IMR-90 (cell line): ENCODE measurements around the gene SIRPD. TPM values are rescaled to one million over a fixed set of nuclear protein-coding genes. Genes with fewer than 3 reads are reported as not detected.

Experiments
- ATAC-seq: fragments of 200-7000 bp; cut with Tn5 transposase; 2 replicates; pipeline ENCODE4 v1.9.1; 2020; ENCODE audit warnings: low read depth, mild to moderate bottlenecking, moderate library complexity
- BruUV-seq: library from RNA; stranded (reverse); fragments of 400-500 nt; replicated peaks from 2 replicates; lab custom pipeline; 2021; lab: Mats Ljungman, UMichigan
- CTCF ChIA-PET: fragments of 300-600 bp; formaldehyde crosslinking; extraction: SDS; loops from one replicate; lab custom pipeline; 2021; ENCODE audit warnings: antibody characterized with exemption; lab: Yijun Ruan, JAX
- POLR2A ChIA-PET: fragments of 300-600 bp; sonication (Branson Sonifier 250); formaldehyde crosslinking; loops from one replicate; lab custom pipeline; 2022; ENCODE audit warnings: antibody characterized with exemption; ENCODE audit not compliant: unreplicated experiment; lab: Charles Lee
- DNase-seq: peaks from one replicate; pipeline ENCODE4 v3.0.0; 2013
- H2AFZ ChIP-seq: replicated peaks from 2 replicates; pipeline ENCODE3; 2013; ENCODE audit warnings: low read length, mild to moderate bottlenecking; ENCODE audit not compliant: poor library complexity
- H2AK5ac ChIP-seq: 2 replicates; pipeline ENCODE4 v1.6.1; 2013; ENCODE audit warnings: low read depth, low read length, inconsistent platforms
- H2AK9ac ChIP-seq: replicated peaks from 2 replicates; pipeline ENCODE3; 2013; ENCODE audit warnings: mild to moderate bottlenecking, low read depth, low read length, moderate library complexity; ENCODE audit not compliant: poor library complexity
- H2BK120ac ChIP-seq: 2 replicates; pipeline ENCODE4 v1.6.1; 2013; ENCODE audit warnings: low read depth, low read length, inconsistent platforms
- H2BK15ac ChIP-seq: 3 replicates; pipeline ENCODE4 v1.6.1; 2013; ENCODE audit warnings: low read depth, low read length, inconsistent platforms
- H2BK20ac ChIP-seq: 2 replicates; pipeline ENCODE4 v1.6.1; 2013; ENCODE audit warnings: low read depth, mild to moderate bottlenecking, inconsistent platforms, low read length, moderate library complexity
- H2BK5ac ChIP-seq: 2 replicates; pipeline ENCODE4 v1.6.1; 2013; ENCODE audit warnings: mild to moderate bottlenecking, low read depth, low read length, inconsistent platforms; ENCODE audit not compliant: poor library complexity, severe bottlenecking
- H3K14ac ChIP-seq: replicated peaks from 2 replicates; pipeline ENCODE4 v1.6.1; 2013; ENCODE audit warnings: low read depth, low read length, inconsistent platforms
- H3K18ac ChIP-seq: 2 replicates; pipeline ENCODE4 v1.6.1; 2013; ENCODE audit warnings: low read depth, low read length, control low read depth
- H3K23ac ChIP-seq: 2 replicates; pipeline ENCODE4 v1.6.1; 2013; ENCODE audit warnings: low read depth, low read length, inconsistent platforms
- H3K27ac ChIP-seq: 2 replicates; pipeline ENCODE4 v1.5.1; 2013; ENCODE audit warnings: mild to moderate bottlenecking, control low read depth, low read length; ENCODE audit not compliant: insufficient read depth
- H3K27me3 ChIP-seq: 2 replicates; pipeline ENCODE4 v1.6.1; 2013; ENCODE audit warnings: low read length; ENCODE audit not compliant: control insufficient read depth, insufficient read depth
- H3K36me3 ChIP-seq: 2 replicates; pipeline ENCODE4 v1.6.1; 2013; ENCODE audit warnings: low read length, mixed read lengths; ENCODE audit not compliant: control insufficient read depth, insufficient read depth
- H3K4ac ChIP-seq: 2 replicates; pipeline ENCODE4 v1.6.1; 2013; ENCODE audit warnings: low read depth, low read length, inconsistent platforms
- H3K4me1 ChIP-seq: 2 replicates; pipeline ENCODE4 v1.6.1; 2013; ENCODE audit warnings: low read length, mixed read lengths; ENCODE audit not compliant: control insufficient read depth, insufficient read depth
- H3K4me2 ChIP-seq: 2 replicates; pipeline ENCODE4 v1.6.1; 2013; ENCODE audit warnings: low read depth, mild to moderate bottlenecking, control low read depth, low read length, moderate library complexity
- H3K4me3 ChIP-seq: 2 replicates; pipeline ENCODE4 v1.5.1; 2013; ENCODE audit warnings: low read depth, mild to moderate bottlenecking, control low read depth, low read length, moderate library complexity; ENCODE audit not compliant: insufficient read depth
- H3K56ac ChIP-seq: 2 replicates; pipeline ENCODE4 v1.6.1; 2013; ENCODE audit warnings: low read length, inconsistent platforms; ENCODE audit not compliant: insufficient read depth; ENCODE audit errors: extremely low read depth
- H3K79me1 ChIP-seq, 2 experiments: 2 replicates each; pipeline ENCODE4 v1.6.1; 2013; ENCODE audit warnings: low read length in 2 of 2, inconsistent platforms in 1 of 2, low read depth in 1 of 2
- H3K9ac ChIP-seq: 2 replicates; pipeline ENCODE4 v1.6.1; 2013; ENCODE audit warnings: low read depth, low read length, control low read depth
- H3K9me1 ChIP-seq: 2 replicates; pipeline ENCODE4 v1.6.1; 2013; ENCODE audit warnings: low read length, inconsistent platforms; ENCODE audit not compliant: insufficient read depth
- H3K9me3 ChIP-seq: 2 replicates; pipeline ENCODE4 v1.6.1; 2013; ENCODE audit warnings: low read length; ENCODE audit not compliant: control insufficient read depth, insufficient read depth
- H4K20me1 ChIP-seq: 2 replicates; pipeline ENCODE4 v1.6.1; 2013; ENCODE audit warnings: low read length, inconsistent platforms; ENCODE audit not compliant: insufficient read depth
- H4K5ac ChIP-seq: 2 replicates; pipeline ENCODE4 v1.6.1; 2013; ENCODE audit warnings: mild to moderate bottlenecking, low read depth, low read length, control low read depth
- H4K8ac ChIP-seq, 2 experiments: 2 replicates each; pipeline ENCODE4 v1.6.1; 2013; ENCODE audit warnings: low read depth in 2 of 2, low read length in 2 of 2, control low read depth in 1 of 2, inconsistent platforms in 1 of 2
- H4K91ac ChIP-seq: 2 replicates; pipeline ENCODE4 v1.6.1; 2013; ENCODE audit warnings: low read depth, low read length, inconsistent platforms; ENCODE audit not compliant: insufficient read depth
- CHD1 ChIP-seq: IDR thresholded peaks from 2 replicates; pipeline ENCODE4 v1.6.1; 2012; ENCODE audit warnings: low read depth, low read length, improper control_type of control experiment
- RAD21 ChIP-seq: IDR thresholded peaks from 2 replicates; pipeline ENCODE4 v1.6.1; 2012; ENCODE audit warnings: low read length, improper control_type of control experiment
- SMC3 ChIP-seq: fragments of 150-350 bp; IDR thresholded peaks from 2 replicates; pipeline ENCODE4 v1.6.1; 2016; ENCODE audit warnings: low read depth, mild to moderate bottlenecking, antibody characterized with exemption, low read length, moderate library complexity
- WGBS, 2 experiments: methylation state at CpG; one replicate each; pipeline versions ENCODE4 v1.1.5 to v1.1.7; 2013; ENCODE audit warnings: missing lambda C conversion rate in 2 of 2; ENCODE audit not compliant: insufficient read length in 1 of 2; ENCODE audit errors: extremely low coverage in 2 of 2; 5-methylcytosine and 5-hydroxymethylcytosine counted together
- dilution Hi-C: fragments of 300-500 bp; cut with HindIII; formaldehyde crosslinking; loops from one replicate; pipeline ENCODE4 v1.14.3; 2018; ENCODE audit warnings: low sequenced_read_pairs; ENCODE audit not compliant: unreplicated experiment
- in situ Hi-C: fragments of 300-500 bp; cut with MboI; formaldehyde crosslinking; loops from 3 replicates; pipeline ENCODE4 v1.14.3; 2019; ENCODE audit warnings: low sequenced_read_pairs, inconsistent platforms, mixed read lengths
- intact Hi-C: fragments of 100-400 bp; cut with micrococcal nuclease; formaldehyde crosslinking; loops from 2 replicates; pipeline ENCODE4 v1.10.0; 2022
- polyA plus RNA-seq, 3 experiments: library from polyadenylated mRNA; depleted of rRNA; stranded (reverse); fragments of >200 nt; gene quantifications; 2 replicates each; pipeline ENCODE4 v1.2.3, GENCODE V29; 2012; ENCODE audit warnings: low replicate concordance in 1 of 3
- total RNA-seq: library from RNA; depleted of rRNA; stranded (reverse); fragments of >200 nt; gene quantifications from 2 replicates; pipeline ENCODE4 v1.2.3, GENCODE V29; 2012

SIRPD gene
- total and polyA plus RNA-seq, 2 of the 4 experiments (the other 2 are of a cell fraction), result not detected

GRCh38 chr20:1505361-1505760, 52.1 kb downstream of the SIRPD start:
- intact Hi-C loops (no loop called here), dilution Hi-C loops (no loop called here), in situ Hi-C loops (no loop called here)
- H3K9me1 ChIP-seq, result no peaks in the 10 kb centered on the region
- DNase-seq (no peak), ATAC-seq (no peak)
- no peak overlapping the region for H2BK15ac ChIP-seq
- H3K4me3 ChIP-seq, result no peak overlapping the region
- H3K14ac ChIP-seq, result no peak overlapping the region
- TF ChIP-seq CHD1 (no peak), RAD21 (no peak), SMC3 (no peak)
- no peak overlapping the region for H3K4me2 ChIP-seq
- H3K4me1 ChIP-seq, result no peaks in the 10 kb centered on the region
- no peak overlapping the region for H3K23ac ChIP-seq
- POLR2A ChIA-PET, result no interaction called here
- H3K18ac ChIP-seq, result no peak overlapping the region
- no CpG with 5 or more reads among the region's 3 CpGs for WGBS, 2 experiments
- no peak overlapping the region for H2BK5ac ChIP-seq
- CTCF ChIA-PET, result no interaction called here
- no peaks in the 10 kb centered on the region for H4K20me1 ChIP-seq
- H3K4ac ChIP-seq, result no peak overlapping the region
- BruUV-seq, result no TSS peak
- no peak overlapping the region for H4K5ac ChIP-seq
- no peaks in the 10 kb centered on the region for H3K79me1 ChIP-seq
- no peak overlapping the region for H2AK5ac ChIP-seq
- no peak overlapping the region for H2BK120ac ChIP-seq
- H3K36me3 ChIP-seq, result no peaks in the 10 kb centered on the region
- H3K27me3 ChIP-seq, result peaks cover 12% of the 10 kb centered on the region
- H2AK9ac ChIP-seq, result no peak overlapping the region
- no peak overlapping the region for H2AFZ ChIP-seq
- H4K91ac ChIP-seq, result no peak overlapping the region
- no peak overlapping the region for H3K27ac ChIP-seq
- H3K9ac ChIP-seq, result no peak overlapping the region
- H2BK20ac ChIP-seq, result no peak overlapping the region
- H3K56ac ChIP-seq, result no peak overlapping the region
- H4K8ac ChIP-seq, result no peak overlapping the region
- H3K9me3 ChIP-seq, result no peaks in the 10 kb centered on the region
